H1 (cell line): ENCODE data around the gene HGFAC. TPM values are rescaled to one million over a fixed set of nuclear protein-coding genes. Genes with fewer than 3 reads are reported as not detected.

Source experiments
- CTCF ChIA-PET: fragments of 300-600 bp; sonication (Branson Sonifier 250); formaldehyde crosslinking; loops from one replicate; lab custom pipeline; 2021; ENCODE audit not compliant: partially characterized antibody; lab: Charles Lee
- POLR2A ChIA-PET: fragments of 300-600 bp; sonication (Branson Sonifier 250); formaldehyde crosslinking; loops from one replicate; lab custom pipeline; 2021; ENCODE audit warnings: inconsistent platforms; ENCODE audit not compliant: partially characterized antibody; lab: Charles Lee
- DNase-seq, 2 experiments: peaks; one replicate each; pipeline versions ENCODE4 v3.0.0 to v3.0.0-alpha.2; 2010 to 2022; ENCODE audit warnings: low spot score in 2 of 2, low read depth in 1 of 2, mixed read lengths in 1 of 2
- FAIRE-seq: peaks from 2 replicates; lab custom pipeline; 2011; peaks lifted over from hg19 to GRCh38; lab: Jason Lieb, UNC
- H2AFZ ChIP-seq: 2 replicates; pipeline ENCODE4 v1.8.1; 2012; ENCODE audit warnings: low read length, inconsistent platforms
- H2AK5ac ChIP-seq: 2 replicates; pipeline ENCODE4 v1.6.1; 2013; ENCODE audit warnings: low read depth, low read length
- H2BK120ac ChIP-seq: replicated peaks from 2 replicates; pipeline ENCODE3; 2013; ENCODE audit warnings: low read depth, low read length, inconsistent platforms
- H2BK12ac ChIP-seq: 2 replicates; pipeline ENCODE4 v1.6.1; 2013; ENCODE audit warnings: low read depth, low read length
- H2BK15ac ChIP-seq: 2 replicates; pipeline ENCODE4 v1.6.1; 2013; ENCODE audit warnings: low read length
- H2BK20ac ChIP-seq: 2 replicates; pipeline ENCODE4 v1.6.1; 2013; ENCODE audit warnings: low read length
- H2BK5ac ChIP-seq: 2 replicates; pipeline ENCODE4 v1.6.1; 2013; ENCODE audit warnings: low read depth, low read length
- H3K14ac ChIP-seq: 2 replicates; pipeline ENCODE4 v1.6.1; 2013; ENCODE audit warnings: inconsistent platforms; ENCODE audit not compliant: insufficient read length
- H3K18ac ChIP-seq: 2 replicates; pipeline ENCODE4 v1.6.1; 2013; ENCODE audit warnings: low read length; ENCODE audit errors: extremely low read depth
- H3K23ac ChIP-seq: 2 replicates; pipeline ENCODE4 v1.6.1; 2013; ENCODE audit warnings: inconsistent platforms; ENCODE audit not compliant: insufficient read length
- H3K23me2 ChIP-seq: 2 replicates; pipeline ENCODE4 v1.6.1; 2013; ENCODE audit warnings: low read depth, low read length
- H3K27ac ChIP-seq: 2 replicates; pipeline ENCODE4 v1.6.1; 2011; ENCODE audit warnings: low read depth, low read length, inconsistent platforms
- H3K27me3 ChIP-seq, 4 experiments: replicated peaks in 1 of 4; 1 replicate in 1 of 4; 2 replicates in 3 of 4; pipeline versions ENCODE4 v1.6.1 to v1.8.1; 2011 to 2013; ENCODE audit warnings: low read length in 3 of 4, mild to moderate bottlenecking in 3 of 4, inconsistent platforms in 2 of 4, mixed read lengths in 2 of 4, moderate library complexity in 1 of 4; ENCODE audit not compliant: control insufficient read depth in 3 of 4, insufficient read depth in 3 of 4; ENCODE audit errors: extremely low read depth in 1 of 4
- H3K36me3 ChIP-seq, 4 experiments: 2 replicates each; pipeline versions ENCODE4 v1.6.1 to v1.8.1; 2011 to 2013; ENCODE audit warnings: mild to moderate bottlenecking in 4 of 4, low read length in 3 of 4, moderate library complexity in 2 of 4, control low read depth in 1 of 4, inconsistent platforms in 1 of 4; ENCODE audit not compliant: insufficient read depth in 4 of 4, control insufficient read depth in 2 of 4
- H3K4ac ChIP-seq: replicated peaks from 2 replicates; pipeline ENCODE3; 2013; ENCODE audit warnings: low read length, low read depth, mixed read lengths, inconsistent platforms; ENCODE audit not compliant: insufficient read length
- H3K4me1 ChIP-seq, 4 experiments: replicated peaks in 1 of 4; 1 replicate in 1 of 4; 2 replicates in 3 of 4; pipeline versions ENCODE4 v1.6.1 to v1.8.1; 2011 to 2013; ENCODE audit warnings: low read length in 3 of 4, inconsistent platforms in 2 of 4, mixed read lengths in 1 of 4; ENCODE audit not compliant: insufficient read depth in 4 of 4, control insufficient read depth in 3 of 4
- H3K4me2 ChIP-seq, 2 experiments: 2 replicates each; pipeline versions ENCODE4 v1.6.1 to v1.8.1; 2011 to 2013; ENCODE audit warnings: low read depth in 2 of 2, low read length in 2 of 2, control low read depth in 1 of 2, inconsistent platforms in 1 of 2, mild to moderate bottlenecking in 1 of 2; ENCODE audit not compliant: insufficient read depth in 1 of 2
- H3K4me3 ChIP-seq, 4 experiments: fragments of 200-600, 300-600 bp in 1 of 4; sonication (generic), shearing (Covaris generic), sonication (Bioruptor Twin) in 1 of 4; 2 replicates each; pipeline versions ENCODE4 v1.5.1 to v1.8.1; 2011 to 2016; ENCODE audit warnings: low read length in 4 of 4, low read depth in 3 of 4, control low read depth in 2 of 4, inconsistent platforms in 2 of 4, mild to moderate bottlenecking in 2 of 4, mixed read lengths in 1 of 4, moderate library complexity in 1 of 4; ENCODE audit not compliant: insufficient read depth in 2 of 4; ENCODE audit errors: extremely low read depth in 1 of 4
- H3K56ac ChIP-seq: replicated peaks from 2 replicates; pipeline ENCODE3; 2013; ENCODE audit warnings: low read depth, mild to moderate bottlenecking, mixed read lengths, low read length, inconsistent platforms; ENCODE audit not compliant: insufficient read length
- H3K79me1 ChIP-seq: 2 replicates; pipeline ENCODE4 v1.6.1; 2013; ENCODE audit warnings: low read depth, low read length, control low read depth
- H3K79me2 ChIP-seq, 2 experiments: 2 replicates each; pipeline versions ENCODE4 v1.6.1 to v1.8.1; 2012 to 2013; ENCODE audit warnings: low read length in 2 of 2, mild to moderate bottlenecking in 2 of 2, inconsistent platforms in 1 of 2; ENCODE audit not compliant: insufficient read depth in 2 of 2, control insufficient read depth in 1 of 2
- H3K9ac ChIP-seq, 4 experiments: replicated peaks in 1 of 4; 1 replicate in 1 of 4; 2 replicates in 3 of 4; pipeline versions ENCODE4 v1.6.1 to v1.8.1; 2011 to 2013; ENCODE audit warnings: low read depth in 3 of 4, low read length in 3 of 4, control low read depth in 2 of 4, mild to moderate bottlenecking in 2 of 4, moderate library complexity in 2 of 4, inconsistent platforms in 1 of 4; ENCODE audit errors: extremely low read depth in 1 of 4
- H3K9me3 ChIP-seq, 2 experiments: 2 replicates each; pipeline versions ENCODE4 v1.6.1 to v1.8.1; 2012 to 2013; ENCODE audit warnings: mild to moderate bottlenecking in 2 of 2, moderate library complexity in 2 of 2, control low read depth in 1 of 2, inconsistent platforms in 1 of 2, low read depth in 1 of 2, low read length in 1 of 2, mixed read lengths in 1 of 2; ENCODE audit not compliant: insufficient read depth in 2 of 2
- H4K20me1 ChIP-seq, 2 experiments: replicated peaks in 1 of 2; 2 replicates each; pipeline versions ENCODE3 to v1.8.1; 2011 to 2013; ENCODE audit warnings: inconsistent platforms in 2 of 2, low read length in 2 of 2, mild to moderate bottlenecking in 1 of 2; ENCODE audit not compliant: insufficient read depth in 2 of 2, control insufficient read depth in 1 of 2
- H4K5ac ChIP-seq: 2 replicates; pipeline ENCODE4 v1.6.1; 2013; ENCODE audit warnings: low read length, low read depth, mixed read lengths, inconsistent platforms; ENCODE audit not compliant: insufficient read length
- H4K8ac ChIP-seq: 2 replicates; pipeline ENCODE4 v1.8.0; 2013; ENCODE audit warnings: mild to moderate bottlenecking, moderate library complexity, low read length, inconsistent platforms; ENCODE audit not compliant: insufficient read depth; ENCODE audit errors: extremely low read depth
- H4K91ac ChIP-seq: replicated peaks from 2 replicates; pipeline ENCODE3; 2013; ENCODE audit warnings: low read length, mixed read lengths, inconsistent platforms; ENCODE audit not compliant: insufficient read length
- ASH2L ChIP-seq: fragments of 200-600, 300-600 bp; sonication (generic); IDR thresholded peaks from one replicate; pipeline ENCODE4 v1.7.1; 2017; ENCODE audit warnings: low read length
- BACH1 ChIP-seq: IDR thresholded peaks from 2 replicates; pipeline ENCODE4 v1.6.1; 2012; ENCODE audit warnings: low read length, improper control_type of control experiment
- CHD1 ChIP-seq: IDR thresholded peaks from 2 replicates; pipeline ENCODE4 v1.6.1; 2012; ENCODE audit warnings: low read depth, low read length, improper control_type of control experiment
- EP300 ChIP-seq, 2 experiments: IDR thresholded peaks; 1 replicate in 1 of 2; 2 replicates in 1 of 2; pipeline ENCODE4 v1.6.1; 2011 to 2012; ENCODE audit warnings: low read depth in 2 of 2, low read length in 2 of 2, mild to moderate bottlenecking in 2 of 2, borderline replicate concordance in 1 of 2, inconsistent platforms in 1 of 2, moderate library complexity in 1 of 2
- MAFK ChIP-seq: IDR thresholded peaks from 2 replicates; pipeline ENCODE4 v1.6.1; 2012; ENCODE audit warnings: low read depth, mild to moderate bottlenecking, improper control_type of control experiment, low read length
- RXRA ChIP-seq: IDR thresholded peaks from 2 replicates; pipeline ENCODE4 v1.6.1; 2011; ENCODE audit warnings: low read depth, mild to moderate bottlenecking, low read length, moderate library complexity; ENCODE audit not compliant: insufficient read depth
- TCF12 ChIP-seq: IDR thresholded peaks from 2 replicates; pipeline ENCODE4 v1.6.1; 2011; ENCODE audit warnings: low read depth, mild to moderate bottlenecking, low read length
- WGBS, 2 experiments: shearing (Covaris generic) in 1 of 2; methylation state at CpG; one replicate each; pipeline versions ENCODE4 v1.1.6 to v1.1.7; 2013 to 2015; ENCODE audit warnings: low lambda C conversion rate in 2 of 2, mixed read lengths in 2 of 2, inconsistent platforms in 1 of 2, low coverage in 1 of 2, missing lambda C conversion rate in 1 of 2; ENCODE audit not compliant: insufficient replicate concordance in 2 of 2, insufficient coverage in 1 of 2, insufficient read length in 1 of 2; ENCODE audit errors: extremely low coverage in 1 of 2, missing lambda C conversion rate in 1 of 2; 5-methylcytosine and 5-hydroxymethylcytosine counted together
- polyA plus RNA-seq, 7 experiments: library from polyadenylated mRNA; depleted of rRNA in 3 of 7; stranded (reverse) in 5 of 7; unstranded in 2 of 7; fragments of >200 nt in 5 of 7; fragments of 200-250 nt in 2 of 7; gene quantifications; 1 replicate in 5 of 7; 2 replicates in 1 of 7; 4 replicates in 1 of 7; pipeline versions ENCODE4 v1.2.1 to v1.2.3, GENCODE V29; 2011 to 2013; ENCODE audit warnings: missing spikeins in 2 of 7, mixed read lengths in 2 of 7
- total RNA-seq: library from RNA; stranded (reverse); fragmentation: NEBNext Ultra II Directional; extraction: Animal tissue kit (Norgen Biotek cat#: 25700); gene quantifications from 2 replicates; pipeline ENCODE4 v1.2.1, GENCODE V29; 2021

The HGFAC gene
- total and polyA plus RNA-seq, 2 of the 8 experiments (the other 6 are each of a cell fraction or from before 2014, with no cell fraction given), result 0.14 to 0.15 TPM

DNA sequence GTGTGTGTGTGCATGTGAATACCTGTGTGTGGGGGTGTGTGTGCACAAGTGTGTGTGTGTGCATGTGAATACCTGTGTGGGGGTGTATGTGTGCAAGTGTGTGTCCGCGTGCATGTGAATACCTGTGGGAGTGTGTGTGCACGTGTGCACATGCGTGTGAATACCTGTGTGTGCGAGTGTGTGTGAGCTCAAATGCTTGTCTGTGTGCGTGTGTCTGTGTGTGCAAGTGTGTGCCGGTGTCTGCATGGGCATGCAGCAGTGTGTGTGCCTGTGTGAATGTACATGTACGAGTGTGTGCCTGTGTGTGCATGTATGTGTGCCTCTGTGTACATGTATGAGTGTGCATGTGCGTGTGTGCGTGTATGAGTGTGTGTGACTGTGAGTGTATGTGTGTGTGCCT lies 26.4 kb downstream of the HGFAC start:
- Histone ChIP-seq H3K79me2 (no peaks in the 10 kb centered on the region), H2BK12ac (peak overlapping the region; percentile 70; the same call in 1 of the 2 replicates), H4K5ac (no peak overlapping the region), H2BK120ac (no peak overlapping the region), H2AK5ac (peak overlapping the region; percentile 85), H2BK15ac (peak overlapping the region; percentile 41; the same call in 1 of the 2 replicates), H3K9ac (no peak overlapping the region), H3K23me2 (peaks cover 5% of the 10 kb centered on the region), H3K36me3 (no peaks in the 10 kb centered on the region), H3K4me3 (no peak overlapping the region), H3K9me3 (peaks cover 0 to 6% of the 10 kb centered on the region in 2 experiments; a peak in 2 of 4 replicates), H3K4me1 (peaks cover 0 to 2% (median under 1%) of the 10 kb centered on the region in 4 experiments; a peak in 2 of 7 replicates), H3K27me3 (peaks cover 3 to 58% (median 38%) of the 10 kb centered on the region in 4 experiments), H4K20me1 (peaks cover 0 to 17% of the 10 kb centered on the region in 2 experiments), H3K4me2 (no peak overlapping the region), H3K23ac (peak overlapping the region; percentile 73), H4K8ac (no peak overlapping the region), H4K91ac (peak overlapping the region; percentile 74), H3K79me1 (peaks cover 6% of the 10 kb centered on the region; the same call in 1 of the 2 replicates), H3K18ac (no peak overlapping the region), H3K56ac (no peak overlapping the region), H3K14ac (no peak overlapping the region), H3K27ac (no peak overlapping the region), H3K4ac (no peak overlapping the region), H2BK20ac (no peak overlapping the region), H2BK5ac (peak overlapping the region; percentile 68; the same call in 1 of the 2 replicates), H2AFZ (no peak overlapping the region)
- FAIRE-seq (no peak), DNase-seq (no peak)
- CTCF ChIA-PET, result interaction anchor here (3.6 kb wide), 1 partner anchor 11 kb away, joined by 48 read pairs; no protein-coding TSS in a partner anchor
- POLR2A ChIA-PET, result no interaction called here
- TF ChIP-seq TCF12, result no peak
- TF ChIP-seq MAFK, result no peak
- TF ChIP-seq ASH2L, result no peak
- no peak for TF ChIP-seq BACH1
- TF ChIP-seq CHD1, result no peak
- no peak for TF ChIP-seq RXRA
- no peak for TF ChIP-seq EP300 (IDR thresholded peaks at IDR 0.05; ENCODE audit: borderline replicate concordance in 1 of 2, low read depth in 2 of 2, low read length in 2 of 2)
- 87% methylated on average over 10 of the region's 10 CpGs; no CpG with 5 or more reads in 1 of the 2 experiments for WGBS, 2 experiments
